Measurements from ENCODE around the gene PICK1.

DNA sequence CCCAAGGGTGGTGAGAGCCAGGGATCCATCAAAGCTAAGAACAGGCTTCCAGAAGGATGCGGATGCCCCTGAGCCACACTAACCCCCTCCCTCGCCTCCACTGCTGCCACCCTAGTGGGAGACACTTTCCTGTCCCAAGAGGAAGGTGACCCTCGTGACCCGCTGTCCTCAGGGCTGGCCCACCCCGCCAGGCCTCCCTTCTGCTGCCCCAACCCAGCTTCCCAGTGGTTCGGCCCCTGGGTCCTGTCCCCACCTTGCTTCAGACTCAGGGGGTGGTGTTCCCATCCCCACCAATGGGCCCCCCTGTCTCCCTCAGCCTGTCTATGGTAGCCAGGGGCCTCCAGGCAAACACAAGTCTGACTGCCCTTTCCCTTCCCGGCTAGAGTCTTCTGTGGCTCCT lies 6.5 kb upstream of the PICK1 start:
- TF ChIP-seq, protein P1, sequence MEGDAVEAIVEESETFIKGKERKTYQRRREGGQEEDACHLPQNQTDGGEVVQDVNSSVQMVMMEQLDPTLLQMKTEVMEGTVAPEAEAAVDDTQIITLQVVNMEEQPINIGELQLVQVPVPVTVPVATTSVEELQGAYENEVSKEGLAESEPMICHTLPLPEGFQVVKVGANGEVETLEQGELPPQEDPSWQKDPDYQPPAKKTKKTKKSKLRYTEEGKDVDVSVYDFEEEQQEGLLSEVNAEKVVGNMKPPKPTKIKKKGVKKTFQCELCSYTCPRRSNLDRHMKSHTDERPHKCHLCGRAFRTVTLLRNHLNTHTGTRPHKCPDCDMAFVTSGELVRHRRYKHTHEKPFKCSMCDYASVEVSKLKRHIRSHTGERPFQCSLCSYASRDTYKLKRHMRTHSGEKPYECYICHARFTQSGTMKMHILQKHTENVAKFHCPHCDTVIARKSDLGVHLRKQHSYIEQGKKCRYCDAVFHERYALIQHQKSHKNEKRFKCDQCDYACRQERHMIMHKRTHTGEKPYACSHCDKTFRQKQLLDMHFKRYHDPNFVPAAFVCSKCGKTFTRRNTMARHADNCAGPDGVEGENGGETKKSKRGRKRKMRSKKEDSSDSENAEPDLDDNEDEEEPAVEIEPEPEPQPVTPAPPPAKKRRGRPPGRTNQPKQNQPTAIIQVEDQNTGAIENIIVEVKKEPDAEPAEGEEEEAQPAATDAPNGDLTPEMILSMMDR (IDR thresholded peaks at IDR 0.05): no peak
- TF ChIP-seq POLR2A (IDR thresholded peaks at IDR 0.05): no peak
